ENCODE data around the gene HECW1. TPM values are rescaled to one million over a fixed set of nuclear protein-coding genes. Genes with fewer than 3 reads are reported as not detected.

Gene HECW1
- total RNA-seq, 4 donors from 2014 or later: 0.06 to 0.99 (median 0.27) TPM

DNA sequence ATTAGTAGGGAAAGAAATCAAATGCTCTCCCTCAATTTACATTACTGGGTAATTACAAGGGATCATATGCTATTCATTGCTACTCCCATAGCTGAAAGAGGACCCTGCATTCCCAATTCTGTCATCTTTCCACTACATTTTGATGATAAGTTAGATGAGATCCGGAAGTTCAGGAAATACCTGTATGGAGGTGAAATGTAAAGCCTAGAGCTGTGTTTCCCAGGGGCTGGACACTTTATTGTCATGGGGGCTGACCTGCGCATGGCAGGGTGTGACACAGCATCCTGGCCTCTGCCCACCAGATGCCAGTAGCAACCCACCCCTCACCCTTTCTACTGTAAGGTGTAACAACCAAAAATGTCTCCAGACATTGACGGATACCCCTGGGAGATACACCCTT lies 56.6 kb downstream of the HECW1 start:
- Histone ChIP-seq H3K4me3 (no peak overlapping the region), H3K27me3 (peaks cover 0 to 3% (median 0%) of the 10 kb centered on the region in 4 donors), H3K36me3 (no peaks in the 10 kb centered on the region), H3K27ac (replicated peaks in 1 of 4) (no peak overlapping the region), H3K4me1 (peaks cover 0 to 9% (median 7%) of the 10 kb centered on the region in 4 donors), H3K9me3 (no peaks in the 10 kb centered on the region)
- TF ChIP-seq POLR2AphosphoS5 (IDR thresholded peaks at IDR 0.05): no peak
- TF ChIP-seq POLR2A (IDR thresholded peaks at IDR 0.05; ENCODE audit: low read depth): no peak
- TF ChIP-seq CTCF (IDR thresholded peaks at IDR 0.05): no peak
- TF ChIP-seq EP300 (IDR thresholded peaks at IDR 0.05): no peak
- WGBS: 98% methylated on average over 3 of the region's 3 CpGs
- DNase-seq (ENCODE audit: extremely low spot score): peak; percentile 57
- intact Hi-C loops (cut with DNase I): no loop called here

- intact Hi-C loops (cut with DNase I): no loop called here
- WGBS: 52% methylated on average over 3 of the region's 3 CpGs
- TF ChIP-seq POLR2A (IDR thresholded peaks at IDR 0.05; ENCODE audit: low read depth): no peak
- TF ChIP-seq EP300 (IDR thresholded peaks at IDR 0.05): no peak
- no peak for TF ChIP-seq POLR2AphosphoS5 (IDR thresholded peaks at IDR 0.05)
- no peak for TF ChIP-seq CTCF (IDR thresholded peaks at IDR 0.05)
- H3K36me3 ChIP-seq: no peaks in the 10 kb centered on the region
- H3K27ac ChIP-seq (replicated peaks in 1 of 4): no peak overlapping the region
- H3K4me3 ChIP-seq: no peak overlapping the region
- H3K4me1 ChIP-seq: no peaks in the 10 kb centered on the region
- DNase-seq (ENCODE audit: extremely low spot score): peak; percentile 70
- H3K27me3 ChIP-seq: peaks cover 0 to 3% (median 0%) of the 10 kb centered on the region in 4 donors
- no peaks in the 10 kb centered on the region for H3K9me3 ChIP-seq
Measured at GRCh38 chr7:43170571-43170970, 58.1 kb downstream of the HECW1 start.

- H3K4me3 ChIP-seq: no peak overlapping the region
- H3K9me3 ChIP-seq: no peaks in the 10 kb centered on the region
- no peaks in the 10 kb centered on the region for H3K36me3 ChIP-seq
- H3K27me3 ChIP-seq: peaks cover 0 to 7% (median 0%) of the 10 kb centered on the region in 4 donors
- no peak overlapping the region for H3K27ac ChIP-seq (replicated peaks in 1 of 4)
- intact Hi-C loops (cut with DNase I): no loop called here
- peak; percentile 72 for DNase-seq (ENCODE audit: extremely low spot score)
- H3K4me1 ChIP-seq: no peaks in the 10 kb centered on the region
- 72% methylated on average over 10 of the region's 10 CpGs for WGBS
- TF ChIP-seq CTCF (IDR thresholded peaks at IDR 0.05): no peak
- no peak for TF ChIP-seq POLR2A (IDR thresholded peaks at IDR 0.05; ENCODE audit: low read depth)
- no peak for TF ChIP-seq EP300 (IDR thresholded peaks at IDR 0.05)
- no peak for TF ChIP-seq POLR2AphosphoS5 (IDR thresholded peaks at IDR 0.05)
Measured at GRCh38 chr7:43175570-43176200, 63.2 kb downstream of the HECW1 start.

GRCh38 chr7:43179393-43179792 lies 66.9 kb downstream of the HECW1 start:
- no peak overlapping the region for H3K27ac ChIP-seq (replicated peaks in 1 of 4)
- no peaks in the 10 kb centered on the region for H3K9me3 ChIP-seq
- TF ChIP-seq POLR2AphosphoS5 (IDR thresholded peaks at IDR 0.05): no peak
- TF ChIP-seq POLR2A (IDR thresholded peaks at IDR 0.05; ENCODE audit: low read depth): no peak
- no peak for TF ChIP-seq CTCF (IDR thresholded peaks at IDR 0.05)
- TF ChIP-seq EP300 (IDR thresholded peaks at IDR 0.05): no peak
- no peak for DNase-seq (ENCODE audit: extremely low spot score)
- intact Hi-C loops (cut with DNase I): no loop called here
- peaks cover 0 to 4% (median 0%) of the 10 kb centered on the region in 4 donors for H3K27me3 ChIP-seq
- H3K36me3 ChIP-seq: no peaks in the 10 kb centered on the region
- H3K4me3 ChIP-seq: no peak overlapping the region
- 70% methylated on average over 2 of the region's 2 CpGs for WGBS
- no peaks in the 10 kb centered on the region for H3K4me1 ChIP-seq

Data from esophagus muscularis mucosa (tissue), 4 donors.